Tibial nerve (tissue), 4 donors: Measurements from ENCODE around the gene ARHGAP1.

Experiments used
- CTCF ChIP-seq, 5 experiments: fragments of 200-600 bp in 3 of 5; fragments of 450-650 bp in 2 of 5; sonication (generic) in 3 of 5; IDR thresholded peaks; one replicate each; pipeline ENCODE4 v1.5.1; 2016 to 2019; ENCODE audit warnings: antibody characterized with exemption in 5 of 5, mild to moderate bottlenecking in 3 of 5, moderate library complexity in 2 of 5
- EP300 ChIP-seq, 2 donors: sonication (generic); formaldehyde crosslinking; IDR thresholded peaks; one replicate each; pipeline ENCODE4 v1.6.1; 2017; ENCODE audit warnings: antibody characterized with exemption in 2 of 2, mild to moderate bottlenecking in 1 of 2

- TF ChIP-seq EP300 (IDR thresholded peaks at IDR 0.05): no peak
- no peak for TF ChIP-seq CTCF (IDR thresholded peaks at IDR 0.05)
These were observed 56.9 kb downstream of the ARHGAP1 start for GRCh38 chr11:46643531-46643930.
